H1 (cell line): ENCODE data around the gene CDK5.

Source experiments
- CEBPB ChIP-seq: IDR thresholded peaks from 2 replicates; pipeline ENCODE4 v1.6.1; 2012; ENCODE audit warnings: low read depth, low read length
- CTCF ChIP-seq, 3 experiments: IDR thresholded peaks; 1 replicate in 2 of 3; 2 replicates in 1 of 3; pipeline versions ENCODE4 v1.5.1 to v1.6.1; 2011; ENCODE audit warnings: low read length in 3 of 3, mild to moderate bottlenecking in 3 of 3, inconsistent platforms in 2 of 3, low read depth in 1 of 3, moderate library complexity in 1 of 3; ENCODE audit not compliant: insufficient read depth in 1 of 3; ENCODE audit errors: control extremely low read depth in 1 of 3
- EGR1 ChIP-seq: IDR thresholded peaks from 2 replicates; pipeline ENCODE4 v1.6.1; 2011; ENCODE audit warnings: low read depth, low read length, borderline replicate concordance
- HDAC6 ChIP-seq: IDR thresholded peaks from one replicate; pipeline ENCODE4 v1.7.1; 2012; ENCODE audit warnings: low read depth, mild to moderate bottlenecking, inconsistent platforms, low read length, moderate library complexity
- MAX ChIP-seq: IDR thresholded peaks from 2 replicates; pipeline ENCODE4 v1.6.1; 2012; ENCODE audit warnings: inconsistent platforms
- POLR2A ChIP-seq, 2 experiments: IDR thresholded peaks; 1 replicate in 1 of 2; 2 replicates in 1 of 2; pipeline ENCODE4 v1.6.1; 2011; ENCODE audit warnings: low read depth in 2 of 2, low read length in 2 of 2, mild to moderate bottlenecking in 2 of 2; ENCODE audit errors: control extremely low read depth in 1 of 2
- POLR2AphosphoS5 ChIP-seq: IDR thresholded peaks from 2 replicates; pipeline ENCODE4 v1.6.1; 2011; ENCODE audit warnings: low read depth, low read length
- TBP ChIP-seq: IDR thresholded peaks from 2 replicates; pipeline ENCODE4 v1.6.1; 2011; ENCODE audit warnings: low read depth, low read length, improper control_type of control experiment

GRCh38 chr7:151024435-151025056, 33.2 kb downstream of the CDK5 start, which contains the start of gene ATG9B:
- TF ChIP-seq POLR2AphosphoS5 (no peak), CTCF (IDR thresholded peaks at IDR 0.05; ENCODE audit: control extremely low read depth in 1 of 3, insufficient read depth in 1 of 3, low read depth in 1 of 3, low read length in 3 of 3) (no peak), TBP (no peak), POLR2A (IDR thresholded peaks at IDR 0.05; ENCODE audit: control extremely low read depth in 1 of 2, low read depth in 2 of 2, low read length in 2 of 2) (no peak), EGR1 (no peak), MAX (no peak), CEBPB (no peak), HDAC6 (no peak)
